Midbrain (tissue), 1 donor: ENCODE measurements around the gene GSC2.
A peak's percentile ranks its signal among the peaks of the same experiment; 100 is the strongest.
"Not testable (repeated sequence)": the region's sequence is repeated elsewhere in the genome, so short reads cannot be mapped to it uniquely, and the experiment has no call there.

Experiments
- DNase-seq: peaks from one replicate; lab custom pipeline; 2025; lab: John Stamatoyannopoulos, UW

Gene GSC2

DNA sequence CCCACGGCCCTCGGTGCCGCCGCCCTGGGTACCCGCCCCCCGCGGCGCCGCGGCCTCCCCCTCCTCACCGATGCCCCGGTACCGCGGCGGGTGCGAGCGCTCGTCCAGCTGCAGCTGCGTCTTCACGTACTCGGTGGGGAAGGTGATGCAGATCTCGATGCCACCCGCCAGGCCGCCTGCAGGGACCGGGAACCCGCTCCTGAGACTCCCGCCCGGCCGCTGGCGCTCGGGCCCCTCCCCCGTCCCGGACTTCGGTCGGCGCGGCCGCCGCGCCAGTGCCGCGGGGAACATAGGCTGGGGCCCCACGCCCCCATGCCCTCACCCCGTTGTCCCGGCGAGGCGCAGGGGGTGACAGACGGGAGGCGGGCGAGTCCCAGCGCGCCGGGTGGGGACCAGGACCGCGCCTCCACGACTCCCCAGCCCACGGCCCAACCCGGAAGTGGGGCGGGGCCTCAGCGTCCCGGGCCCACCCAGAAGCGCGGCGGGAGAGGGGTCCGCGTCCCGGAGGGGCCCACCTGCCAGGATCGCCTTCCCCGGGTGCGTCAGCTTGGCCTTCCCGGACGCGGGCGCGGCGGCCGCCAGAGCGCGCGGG is 28.1 kb upstream of the GSC2 start:
- DNase-seq, result peak; percentile 40

DNA sequence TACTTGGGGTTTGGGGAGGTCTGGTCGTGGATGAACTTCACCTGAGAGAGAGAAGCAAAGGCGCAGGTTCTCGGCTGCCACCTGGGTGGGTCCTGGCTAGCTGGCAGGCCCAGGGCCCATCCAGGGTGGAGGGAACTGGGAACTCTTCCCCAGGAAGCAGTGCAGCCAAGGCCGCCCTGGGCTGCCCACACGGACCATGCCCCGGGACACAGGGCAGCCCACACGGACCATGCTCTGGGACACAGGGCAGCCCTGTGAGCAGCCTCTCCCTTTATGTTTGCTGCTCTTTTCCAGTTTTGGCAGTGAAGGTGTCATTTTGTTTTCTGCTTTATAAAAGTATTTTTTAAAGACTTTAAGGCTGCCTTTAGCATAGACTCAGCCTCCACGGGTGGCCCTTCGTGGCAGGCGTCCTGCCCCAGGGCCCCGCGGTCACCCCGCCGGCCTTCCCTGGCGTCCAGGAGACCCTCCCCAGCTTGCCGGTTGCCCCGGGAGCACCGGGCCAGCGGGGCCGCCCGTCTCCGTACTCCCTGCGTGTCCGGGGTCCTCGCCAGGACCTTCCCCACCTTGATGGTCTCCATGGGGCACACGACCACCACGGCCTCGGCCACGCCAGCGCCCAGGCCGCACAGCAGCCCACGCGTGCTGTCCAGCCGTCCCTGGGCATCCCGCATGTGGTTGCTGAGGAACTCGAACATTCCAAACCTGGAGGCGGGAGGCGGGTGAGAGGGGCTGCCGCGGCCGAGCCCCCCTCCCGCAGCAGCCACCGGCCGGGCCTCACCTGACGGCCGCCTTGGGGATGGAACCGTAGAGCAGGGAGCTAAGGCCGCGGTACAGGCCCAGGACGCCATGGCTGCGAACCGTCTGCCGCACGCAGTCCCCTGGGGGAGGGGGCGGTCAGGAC is 27.3 kb upstream of the GSC2 start:
- DNase-seq, result no peak

- no peak for DNase-seq
Observed at GRCh38 chr22:19176732-19177131, 26.6 kb upstream of the GSC2 start.

GRCh38 chr22:19176175-19176643 is 26.1 kb upstream of the GSC2 start:
- no peak for DNase-seq

GRCh38 chr22:19175602-19176174 is 25.6 kb upstream of the GSC2 start:
- no peak for DNase-seq

- no peak for DNase-seq
Observed at GRCh38 chr22:19175026-19175601, 25.0 kb upstream of the GSC2 start.

GRCh38 chr22:19174106-19175025 is 24.3 kb upstream of the GSC2 start:
- no peak for DNase-seq

DNA sequence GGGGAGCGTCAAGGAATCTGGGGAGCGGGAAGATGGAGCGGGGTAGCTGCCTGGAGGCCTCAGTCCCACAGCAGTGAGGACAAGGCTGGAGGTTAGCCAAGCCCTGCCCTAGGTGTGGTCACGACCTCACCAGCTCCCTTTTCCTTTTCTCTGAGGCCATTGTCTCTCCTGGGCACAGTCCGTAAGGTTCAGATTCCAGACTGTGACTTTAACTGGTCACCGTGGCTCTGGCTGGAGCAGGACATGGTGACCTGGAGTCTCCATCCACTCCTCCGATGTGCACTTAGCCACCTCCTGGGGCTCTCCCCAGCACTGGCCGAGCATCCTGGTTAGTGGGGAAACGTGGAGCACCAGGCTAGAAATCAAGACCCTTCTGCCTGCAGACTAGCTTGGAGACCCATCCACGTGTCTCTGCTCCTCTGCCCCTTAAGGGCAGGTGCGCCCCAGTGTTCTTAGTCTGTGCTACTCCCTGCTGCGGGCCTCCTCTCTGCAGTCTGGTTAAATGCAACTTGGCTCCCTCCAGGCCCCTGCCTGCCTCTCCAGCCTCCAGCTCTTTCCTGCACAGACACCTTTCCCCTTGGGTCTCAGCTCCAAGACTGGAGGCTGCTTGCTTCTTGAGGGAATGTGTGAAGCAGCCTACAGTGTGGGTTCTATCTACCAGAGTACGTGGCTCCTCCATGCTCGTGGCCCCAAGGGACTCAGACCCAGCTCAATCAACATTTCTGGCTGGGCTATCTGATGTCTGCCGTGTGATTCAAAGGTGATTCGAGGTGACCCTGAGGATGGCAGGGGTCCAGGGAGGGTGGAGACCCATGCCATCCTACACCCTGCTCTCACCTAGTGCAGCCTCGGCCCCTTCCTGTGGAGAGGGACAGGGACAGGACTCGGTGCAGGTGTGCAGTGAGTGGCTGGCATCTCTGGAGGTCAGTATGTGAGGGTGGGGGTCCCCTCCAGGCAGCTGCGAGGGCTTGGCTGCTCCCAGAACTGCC is 23.2 kb upstream of the GSC2 start:
- DNase-seq, result no peak

DNA sequence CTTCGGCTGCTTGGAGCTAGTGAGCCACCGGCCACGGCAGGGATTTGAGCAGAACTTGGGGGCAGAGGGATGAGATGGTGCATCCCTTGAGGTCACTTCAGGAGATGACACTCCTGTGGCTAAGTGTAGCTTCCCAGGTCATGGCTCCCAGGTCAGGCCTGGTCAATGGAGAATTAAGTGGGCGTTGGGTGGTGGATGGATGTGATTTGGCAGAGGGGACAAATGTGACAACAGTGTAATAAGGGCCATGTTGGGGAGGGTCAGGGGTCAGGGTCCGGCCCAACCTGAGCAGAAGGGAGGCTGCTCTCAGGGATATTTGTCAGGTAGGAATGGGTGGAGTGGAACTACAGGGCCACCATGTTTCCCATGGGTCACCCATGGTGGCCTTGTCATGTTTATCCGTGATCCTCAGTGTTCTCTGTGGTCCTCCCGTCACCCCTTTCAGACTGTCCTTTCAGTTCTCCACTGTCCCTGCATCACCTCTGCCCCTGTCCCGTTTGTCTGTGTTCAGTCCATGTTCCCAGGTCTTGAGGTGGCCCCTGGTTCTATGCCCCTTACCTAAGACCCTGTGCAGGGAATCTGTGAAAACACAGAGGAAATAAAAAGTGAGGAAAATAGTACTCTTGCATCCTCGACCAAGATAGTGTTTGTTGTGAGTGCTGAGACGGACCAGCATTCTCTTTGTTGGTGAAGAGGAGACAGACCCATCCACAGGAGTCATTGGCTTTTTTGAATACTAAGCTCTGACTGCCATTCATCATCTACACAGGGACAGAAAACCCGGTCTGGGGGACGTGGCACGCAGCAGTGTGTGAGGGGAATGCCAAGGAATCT is 22.3 kb upstream of the GSC2 start:
- DNase-seq, result no peak

DNA sequence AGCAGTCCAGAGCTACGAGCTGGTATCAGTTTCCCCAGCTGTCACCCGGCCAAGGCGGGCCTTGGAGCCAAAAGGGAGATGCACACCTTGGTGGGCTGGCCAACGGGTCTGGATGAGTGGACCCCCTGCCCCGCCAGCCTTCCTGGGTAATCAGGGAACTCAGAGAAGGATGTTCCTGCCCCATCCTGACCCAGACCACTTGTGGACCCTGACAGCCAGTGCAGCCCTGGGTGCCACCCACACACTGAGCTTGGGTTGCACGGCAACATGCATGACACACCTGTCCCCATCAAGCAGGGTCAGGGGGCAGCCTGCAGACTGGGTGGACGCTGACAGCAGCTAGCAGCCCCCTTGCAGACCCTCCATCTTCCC is 19.8 kb upstream of the GSC2 start:
- no peak for DNase-seq

GRCh38 chr22:19169002-19169946 is 19.2 kb upstream of the GSC2 start:
- no peak for DNase-seq

- no peak for DNase-seq
Observed at GRCh38 chr22:19168088-19168890, 18.2 kb upstream of the GSC2 start.

GRCh38 chr22:19167106-19167869 is 17.2 kb upstream of the GSC2 start:
- DNase-seq, result no peak

DNA sequence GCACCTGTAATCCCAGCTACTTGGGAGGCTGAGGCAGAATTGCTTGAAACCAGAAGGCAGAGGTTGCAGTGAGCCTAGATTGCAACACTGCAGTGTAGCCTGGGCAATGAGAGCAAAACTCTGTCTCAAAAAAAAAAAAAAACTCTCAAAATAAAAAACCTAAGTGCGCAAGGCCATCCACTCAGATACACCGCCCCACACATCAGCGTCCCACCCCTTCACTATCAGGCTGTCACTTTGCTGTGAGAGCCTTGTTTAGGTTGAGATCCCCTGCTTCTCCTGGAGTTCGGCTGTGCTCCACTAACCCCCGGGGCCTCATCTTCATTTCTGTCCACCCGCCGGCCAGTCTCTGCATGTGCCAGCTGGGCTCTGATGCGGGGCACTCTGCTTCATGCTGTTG is 16.3 kb upstream of the GSC2 start:
- DNase-seq, result no peak

- DNase-seq, result no peak
Observed at GRCh38 chr22:19164425-19164824, 14.3 kb upstream of the GSC2 start.

GRCh38 chr22:19158649-19159048 is 8.6 kb upstream of the GSC2 start:
- not testable (repeated sequence) for DNase-seq

DNA sequence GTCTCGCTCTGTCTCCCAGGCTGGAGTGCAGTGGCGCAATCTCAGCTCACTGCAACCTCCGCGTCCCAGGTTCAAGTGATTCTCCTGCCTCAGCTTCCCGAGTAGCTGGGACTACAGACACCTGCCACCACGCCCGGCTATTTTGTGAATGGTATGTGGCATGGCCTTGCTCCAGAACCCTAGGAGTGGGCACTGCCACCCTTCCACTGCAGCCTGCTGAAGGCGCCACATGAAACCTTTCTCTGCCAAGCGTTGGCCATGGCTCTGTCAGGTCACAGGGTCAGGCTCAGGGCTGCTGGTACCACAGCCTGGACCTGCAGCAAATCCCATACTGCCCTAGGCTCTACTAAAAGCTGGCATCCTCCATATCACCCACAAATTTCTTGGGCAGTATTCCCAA is 6.0 kb upstream of the GSC2 start:
- not testable (repeated sequence) for DNase-seq
